ENCODE results near the gene PRSS38. TPM values are rescaled to one million over a fixed set of nuclear protein-coding genes. Genes with fewer than 3 reads are reported as not detected.

Gene PRSS38
- polyA plus RNA-seq, result not detected

DNA sequence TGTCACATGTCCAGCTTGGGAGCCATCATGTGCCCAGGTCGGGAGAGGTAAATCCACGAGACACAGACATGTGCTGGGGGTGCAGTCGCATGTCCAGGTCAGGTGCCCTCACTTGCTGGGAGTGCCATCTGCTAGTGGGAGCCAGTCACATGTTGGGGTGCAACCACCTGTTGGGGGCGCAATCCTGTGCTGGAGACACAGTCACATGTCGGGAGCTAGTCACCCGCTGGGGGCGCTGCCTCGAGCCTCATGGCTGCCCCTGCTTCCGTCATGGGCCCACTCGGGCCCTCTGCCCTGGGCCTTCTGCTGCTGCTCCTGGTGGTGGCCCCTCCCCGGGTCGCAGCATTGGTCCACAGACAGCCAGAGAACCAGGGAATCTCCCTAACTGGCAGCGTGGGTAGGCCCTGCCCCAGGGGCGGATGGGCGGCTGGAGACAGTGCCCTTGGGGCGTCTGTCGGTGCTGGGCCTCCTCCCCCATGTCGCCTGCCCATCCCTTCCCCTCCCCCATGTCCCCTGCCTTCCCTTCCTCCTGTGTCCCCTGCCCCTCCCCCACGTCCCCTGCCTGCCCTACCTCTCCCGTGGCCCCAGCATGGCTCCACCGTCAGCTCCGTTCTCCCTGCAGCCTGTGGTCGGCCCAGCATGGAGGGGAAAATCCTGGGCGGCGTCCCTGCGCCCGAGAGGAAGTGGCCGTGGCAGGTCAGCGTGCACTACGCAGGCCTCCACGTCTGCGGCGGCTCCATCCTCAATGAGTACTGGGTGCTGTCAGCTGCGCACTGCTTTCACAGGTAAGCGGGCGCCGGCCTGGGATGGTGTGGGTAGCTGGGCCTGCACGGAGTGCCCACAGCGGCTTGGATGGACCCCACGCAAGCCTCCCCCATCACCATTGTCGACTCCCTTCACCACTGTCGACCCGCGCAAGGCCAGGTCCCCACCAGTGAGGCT is at the start of gene PRSS38:
PRSS38 (plus strand) TSS at position 208 of the 942 bp plus-strand sequence; CDS start at position 250, 42 bp downstream.
- 91 to 97% (median 92%) methylated on average over 42 to 44 of the region's 44 CpGs for WGBS, 3 donors
- H3K27ac ChIP-seq (ENCODE audit: low read depth, low read length), result no peak within 1 kb of the TSS

DNA sequence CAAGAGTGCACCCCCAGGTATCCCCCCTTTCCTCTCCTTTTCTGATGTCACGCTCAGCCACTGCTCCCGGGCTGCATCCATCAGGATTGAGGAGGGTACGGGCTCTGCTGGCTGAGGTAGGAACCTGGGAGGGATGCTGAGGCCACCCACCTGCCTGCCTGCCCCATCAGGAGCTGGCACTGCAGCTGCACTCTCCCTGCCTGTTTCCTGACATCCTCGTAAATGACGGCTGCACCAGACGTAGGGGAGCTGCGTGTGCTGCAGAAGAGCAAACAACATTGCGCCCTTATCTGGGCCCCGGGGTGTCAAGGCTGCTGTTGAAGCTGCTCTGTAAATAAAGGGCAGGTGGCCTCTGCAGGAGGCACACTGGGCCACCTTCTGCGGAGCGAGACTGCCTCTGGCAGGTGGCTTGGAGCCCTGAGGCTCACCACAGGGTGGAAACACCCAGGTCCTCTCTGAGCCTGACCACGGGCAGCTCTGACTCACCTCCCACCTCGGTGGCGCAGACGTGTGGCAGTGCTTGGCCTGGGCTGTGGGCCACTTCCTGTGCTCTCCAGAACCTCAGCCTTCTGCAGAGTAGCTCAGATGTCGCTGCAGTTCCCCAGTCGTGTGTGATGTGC is 49.4 kb upstream of the PRSS38 start:
- 41 to 64% (median 58%) methylated on average over 17 of the region's 17 CpGs for WGBS, 3 donors

DNA sequence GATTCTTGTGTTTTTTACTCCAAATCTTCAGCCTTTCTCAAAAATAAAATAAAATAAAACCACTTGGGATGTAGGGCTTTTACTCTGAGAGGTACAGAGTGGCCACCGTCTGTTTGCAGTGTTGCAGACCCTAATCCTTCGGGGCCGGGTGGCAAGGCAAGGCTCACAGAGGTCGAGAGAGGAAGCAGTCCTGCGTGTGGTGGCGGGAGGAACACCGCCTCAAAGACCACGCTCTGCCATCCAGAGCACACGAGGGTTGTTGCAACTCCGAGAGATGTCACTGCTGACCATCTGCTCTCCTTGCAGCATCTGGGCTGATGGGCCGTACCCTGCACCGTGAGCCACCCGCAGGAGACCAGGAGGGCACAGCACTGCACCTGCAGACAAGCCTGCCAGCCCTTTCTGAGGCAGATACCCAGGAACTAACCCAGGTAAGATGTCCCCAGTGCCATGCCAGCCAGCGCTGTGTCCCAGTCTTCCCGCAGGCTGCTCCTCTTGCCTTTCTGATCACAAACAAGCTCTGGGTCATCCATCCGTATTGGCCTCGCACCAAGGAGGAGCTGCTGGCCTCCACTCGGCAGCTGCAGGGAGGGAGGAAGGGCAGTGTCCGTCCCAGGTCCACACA is 48.7 kb upstream of the PRSS38 start:
- WGBS, 3 donors, result 64 to 84% (median 71%) methylated on average over 19 of the region's 19 CpGs
- H3K27ac ChIP-seq (ENCODE audit: low read depth, low read length), result no peak overlapping the region

More for the DNA sequence above, 49.4 kb upstream of the PRSS38 start:
- H3K27ac ChIP-seq (ENCODE audit: low read depth, low read length), result no peak overlapping the region

- no peak overlapping the region for H3K27ac ChIP-seq (ENCODE audit: low read depth, low read length)
- 85 to 94% (median 93%) methylated on average over 6 of the region's 6 CpGs for WGBS, 3 donors
Measured at GRCh38 chr1:227767401-227768124, 47.9 kb upstream of the PRSS38 start.

DNA sequence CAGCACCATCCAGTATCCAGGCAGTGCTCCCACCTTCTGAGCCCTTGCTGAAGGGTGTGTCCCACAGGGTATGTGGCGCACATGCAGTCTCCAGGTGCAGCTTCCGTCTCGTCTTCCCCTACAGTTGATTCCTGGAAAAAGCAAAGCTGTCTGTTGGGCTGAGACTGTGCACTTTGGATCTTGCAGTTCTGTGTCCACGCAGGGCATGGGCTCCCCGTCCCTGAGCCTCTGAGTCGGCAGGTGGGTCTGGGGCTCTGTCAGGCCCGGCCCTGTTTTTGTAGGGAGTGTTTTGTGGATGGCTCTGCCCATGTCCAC is 47.4 kb upstream of the PRSS38 start:
- WGBS, 3 donors, result 94 to 96% (median 95%) methylated on average over 7 of the region's 7 CpGs
- no peak overlapping the region for H3K27ac ChIP-seq (ENCODE audit: low read depth, low read length)

- WGBS, 3 donors, result 85 to 96% (median 96%) methylated on average over 6 of the region's 6 CpGs
- no peak overlapping the region for H3K27ac ChIP-seq (ENCODE audit: low read depth, low read length)
Measured at GRCh38 chr1:227768640-227769039, 46.8 kb upstream of the PRSS38 start.

GRCh38 chr1:227769047-227769935 is 46.2 kb upstream of the PRSS38 start:
- no peak overlapping the region for H3K27ac ChIP-seq (ENCODE audit: low read depth, low read length)
- 93 to 94% (median 93%) methylated on average over 20 of the region's 20 CpGs for WGBS, 3 donors

DNA sequence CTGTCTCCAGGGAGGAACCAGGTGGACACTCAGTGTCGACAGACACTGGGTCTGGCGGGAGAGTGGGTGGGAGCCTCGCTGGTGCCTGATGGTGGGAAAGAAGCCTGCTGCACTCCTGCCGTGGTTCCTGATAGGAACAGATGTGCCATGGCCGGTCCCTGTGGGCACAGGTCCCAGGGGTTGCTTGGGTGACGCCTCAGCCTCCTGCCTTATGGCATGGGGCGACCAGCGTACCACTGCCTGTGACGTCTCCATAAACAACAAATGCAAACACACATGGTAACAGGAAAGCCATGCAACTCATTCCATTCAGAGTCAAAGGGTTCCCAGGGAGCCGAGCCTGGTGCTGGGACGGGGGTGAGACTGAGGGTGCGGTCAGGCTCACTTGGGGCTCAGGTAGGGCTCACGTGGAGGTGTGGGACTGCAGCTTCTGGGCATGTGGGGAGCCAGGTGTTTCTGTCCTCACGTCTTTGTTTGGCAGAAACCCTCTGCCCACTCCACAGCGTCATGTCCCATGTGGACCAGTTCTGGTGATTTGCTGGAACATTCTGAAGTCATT is 45.5 kb upstream of the PRSS38 start:
- no peak overlapping the region for H3K27ac ChIP-seq (ENCODE audit: low read depth, low read length)
- 85 to 95% (median 93%) methylated on average over 15 of the region's 15 CpGs for WGBS, 3 donors

DNA sequence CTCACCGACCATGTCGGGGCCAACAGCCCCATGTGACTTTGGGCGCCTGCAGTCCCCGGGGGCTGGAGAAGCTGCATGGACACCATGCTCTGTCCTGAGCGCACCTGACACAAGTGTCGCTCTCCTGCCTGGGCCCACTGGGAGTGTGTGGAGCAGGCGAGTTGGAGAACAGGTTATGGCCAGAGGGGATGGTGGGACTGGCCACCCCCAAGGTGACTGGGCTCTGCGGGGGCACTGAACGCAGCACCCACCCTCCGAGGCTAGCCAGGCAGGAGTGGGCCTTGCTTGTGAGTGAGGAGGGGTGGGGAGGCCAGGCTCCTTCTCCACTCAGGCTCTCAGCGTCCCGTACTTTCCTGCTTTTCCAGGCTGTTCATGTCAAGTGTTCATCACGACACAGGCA is 44.7 kb upstream of the PRSS38 start:
- 95 to 96% (median 96%) methylated on average over 13 of the region's 13 CpGs for whole genome bisulfite sequencing, 3 donors

DNA sequence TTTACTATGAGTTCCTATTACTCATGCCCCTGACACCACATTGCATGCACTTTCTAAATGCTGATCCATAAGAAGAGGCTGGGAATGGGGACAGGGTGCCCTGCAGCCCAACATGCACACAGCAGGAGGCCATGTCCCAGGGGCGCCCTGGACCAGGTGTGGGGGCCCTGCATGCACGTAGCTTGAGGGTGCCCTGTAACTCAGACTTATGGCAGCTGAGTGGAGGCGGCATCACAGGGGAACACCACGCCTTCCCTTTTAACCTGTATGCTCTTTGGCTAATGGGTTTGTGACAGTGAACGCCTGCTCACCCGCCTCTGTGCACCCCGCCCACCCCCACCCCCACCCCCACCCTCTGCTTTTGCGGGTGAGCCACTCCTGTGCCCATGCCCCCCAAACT is 44.1 kb upstream of the PRSS38 start:
- H3K27ac ChIP-seq (ENCODE audit: low read depth, low read length), result no peak overlapping the region
- WGBS, 3 donors, result 94 to 97% (median 95%) methylated on average over 8 of the region's 8 CpGs

More for the DNA sequence above, 44.7 kb upstream of the PRSS38 start:
- no peak overlapping the region for H3K27ac ChIP-seq (ENCODE audit: low read depth, low read length)

- 84 to 99% (median 98%) methylated on average over 7 of the region's 7 CpGs for WGBS, 3 donors
- H3K27ac ChIP-seq (ENCODE audit: low read depth, low read length), result no peak overlapping the region
Measured at GRCh38 chr1:227771771-227772170, 43.7 kb upstream of the PRSS38 start.

DNA sequence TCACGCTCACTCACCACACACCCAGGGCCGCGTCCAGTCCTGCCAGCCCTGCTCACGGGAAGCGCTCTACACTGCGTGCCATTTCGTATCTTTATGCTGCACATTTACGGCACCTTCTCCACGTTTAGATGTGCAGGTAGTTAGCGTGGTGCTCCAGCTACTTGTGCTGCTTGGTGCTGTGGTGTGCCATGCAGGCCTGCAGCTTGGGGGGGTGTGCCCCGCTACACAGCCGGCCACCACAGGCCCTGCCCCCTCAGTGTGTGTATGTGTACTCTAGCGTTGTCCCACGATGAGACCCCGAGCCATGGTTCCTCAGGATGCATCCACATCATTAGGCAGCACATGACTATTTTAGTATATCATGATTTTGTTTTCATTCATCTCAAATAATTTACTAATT is 41.9 kb upstream of the PRSS38 start:
- H3K27ac ChIP-seq (ENCODE audit: low read depth, low read length), result no peak overlapping the region
- 87 to 96% (median 88%) methylated on average over 15 of the region's 15 CpGs for WGBS, 3 donors

- WGBS, 3 donors, result 83 to 91% (median 85%) methylated on average over 13 of the region's 13 CpGs
Measured at GRCh38 chr1:227774051-227774731, 41.3 kb upstream of the PRSS38 start.

GRCh38 chr1:227774821-227775661 is 40.4 kb upstream of the PRSS38 start:
- no peak overlapping the region for H3K27ac ChIP-seq (ENCODE audit: low read depth, low read length)

More at GRCh38 chr1:227774051-227774731, 41.3 kb upstream of the PRSS38 start:
- no peak overlapping the region for H3K27ac ChIP-seq (ENCODE audit: low read depth, low read length)

DNA sequence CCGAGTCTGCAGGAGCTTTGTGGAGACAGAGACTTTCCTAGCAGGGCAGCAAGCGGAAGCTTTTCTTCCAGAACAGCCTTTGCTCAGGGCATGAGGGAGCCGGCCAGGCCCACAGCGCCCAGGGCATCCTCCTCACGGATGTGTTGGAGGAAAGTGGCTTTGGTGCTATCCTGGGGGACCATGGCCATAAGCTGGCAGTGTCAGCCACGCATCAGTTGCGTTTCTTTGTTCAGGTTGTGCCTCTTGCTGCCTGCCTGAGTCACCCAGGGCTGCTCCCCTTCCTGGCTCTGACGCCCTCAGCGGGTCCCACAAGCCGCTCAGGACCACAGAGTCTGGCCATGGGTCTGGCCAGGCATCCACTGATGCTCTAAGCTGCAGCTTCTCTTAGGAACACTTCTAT is 39.6 kb upstream of the PRSS38 start:
- WGBS, 3 donors, result 91 to 97% (median 92%) methylated on average over 10 of the region's 10 CpGs
- H3K27ac ChIP-seq (ENCODE audit: low read depth, low read length), result no peak overlapping the region

More at GRCh38 chr1:227774821-227775661, 40.4 kb upstream of the PRSS38 start:
- 79 to 85% (median 79%) methylated on average over 42 of the region's 42 CpGs for WGBS, 3 donors

GRCh38 chr1:227776331-227776771 is 39.1 kb upstream of the PRSS38 start:
- H3K27ac ChIP-seq (ENCODE audit: low read depth, low read length), result no peak overlapping the region

More at GRCh38 chr1:227776331-227776771, 39.1 kb upstream of the PRSS38 start:
- 90 to 93% (median 91%) methylated on average over 7 of the region's 7 CpGs for WGBS, 3 donors

Measured in adipose tissue (tissue), 3 donors.